Keratinocyte (primary cell): Measurements from ENCODE around the gene BMP7. TPM values are rescaled to one million over a fixed set of nuclear protein-coding genes. Genes with fewer than 3 reads are reported as not detected.

Source experiments
- DNase-seq: peaks from one replicate; pipeline ENCODE4 v3.0.0-alpha.2; 2011; ENCODE audit warnings: low read depth, missing footprints, low spot score
- FAIRE-seq: peaks from 2 replicates; lab custom pipeline; 2011; peaks lifted over from hg19 to GRCh38; lab: Jason Lieb, UNC
- H2AFZ ChIP-seq: 2 replicates; pipeline ENCODE4 v1.6.0; 2012; ENCODE audit warnings: low read length, control low read depth, inconsistent platforms; ENCODE audit not compliant: control insufficient read depth
- H3K27ac ChIP-seq: 2 replicates; pipeline ENCODE4 v1.5.1; 2011; ENCODE audit warnings: low read length; ENCODE audit not compliant: control insufficient read depth, insufficient read depth
- H3K27me3 ChIP-seq: 3 replicates; pipeline ENCODE4 v1.6.0; 2011; ENCODE audit warnings: low read length; ENCODE audit not compliant: control insufficient read depth, insufficient read depth; ENCODE audit errors: extremely low read depth
- H3K36me3 ChIP-seq, 2 experiments: 2 replicates in 1 of 2; 3 replicates in 1 of 2; pipeline ENCODE4 v1.5.1; 2011; ENCODE audit warnings: low read length in 2 of 2, mild to moderate bottlenecking in 1 of 2; ENCODE audit not compliant: control insufficient read depth in 2 of 2, insufficient read depth in 2 of 2; ENCODE audit errors: extremely low read depth in 1 of 2
- H3K4me1 ChIP-seq: 3 replicates; pipeline ENCODE4 v1.5.1; 2011; ENCODE audit warnings: low read length; ENCODE audit not compliant: control insufficient read depth, insufficient read depth; ENCODE audit errors: extremely low read depth
- H3K4me2 ChIP-seq: 3 replicates; pipeline ENCODE4 v1.6.0; 2011; ENCODE audit warnings: low read depth, low read length; ENCODE audit not compliant: control insufficient read depth, insufficient read depth; ENCODE audit errors: extremely low read depth
- H3K4me3 ChIP-seq, 3 experiments: fragments of 200-600 bp in 1 of 3; sonication (generic) in 1 of 3; 2 replicates in 2 of 3; 3 replicates in 1 of 3; pipeline ENCODE4 v1.5.1; 2011 to 2016; ENCODE audit warnings: low read length in 3 of 3, mild to moderate bottlenecking in 3 of 3, control low read depth in 2 of 3, inconsistent platforms in 1 of 3, low read depth in 1 of 3, mixed read lengths in 1 of 3, mixed run types in 1 of 3, moderate library complexity in 1 of 3; ENCODE audit not compliant: control insufficient read depth in 2 of 3, insufficient read depth in 2 of 3; ENCODE audit errors: extremely low read depth in 1 of 3
- H3K79me2 ChIP-seq: 2 replicates; pipeline ENCODE4 v1.6.0; 2012; ENCODE audit warnings: low read length; ENCODE audit not compliant: control insufficient read depth, insufficient read depth
- H3K9ac ChIP-seq: 3 replicates; pipeline ENCODE4 v1.6.0; 2011; ENCODE audit warnings: low read length; ENCODE audit not compliant: control insufficient read depth, insufficient read depth; ENCODE audit errors: extremely low read depth
- H3K9me1 ChIP-seq: 3 replicates; pipeline ENCODE4 v1.6.0; 2011; ENCODE audit warnings: low read length; ENCODE audit not compliant: control insufficient read depth, insufficient read depth; ENCODE audit errors: extremely low read depth
- H3K9me3 ChIP-seq: 2 replicates; pipeline ENCODE4 v1.5.1; 2012; ENCODE audit warnings: low read depth, low read length; ENCODE audit not compliant: control insufficient read depth
- H4K20me1 ChIP-seq: 3 replicates; pipeline ENCODE4 v1.6.0; 2011; ENCODE audit warnings: low read length; ENCODE audit not compliant: control insufficient read depth, insufficient read depth; ENCODE audit errors: extremely low read depth
- EZH2 ChIP-seq: IDR thresholded peaks from one replicate; pipeline ENCODE4 v1.6.1; 2012; ENCODE audit warnings: inconsistent platforms, mild to moderate bottlenecking, low read length, moderate library complexity
- dilution Hi-C: fragments of 300-500 bp; cut with MboI; formaldehyde crosslinking; loops from one replicate; pipeline ENCODE4 v1.7.0; 2020; ENCODE audit warnings: low sequenced_read_pairs; ENCODE audit not compliant: extremely low pct_ligation_motif_present
- polyA plus RNA-seq, 5 experiments: library from polyadenylated mRNA; depleted of rRNA in 3 of 5; stranded (reverse) in 3 of 5; stranded (forward) in 1 of 5; unstranded in 1 of 5; fragments of >200 nt; gene quantifications; 1 replicate in 1 of 5; 2 replicates in 3 of 5; 3 replicates in 1 of 5; pipeline versions ENCODE4 v1.2.1 to v1.2.3, GENCODE V29; 2011 to 2012; ENCODE audit warnings: missing spikeins in 2 of 5, low read depth in 1 of 5, low replicate concordance in 1 of 5
- TF ChIP-seq, protein P1 (sequence below), 3 experiments: IDR thresholded peaks in 1 of 3; conservative IDR thresholded peaks in 1 of 3; optimal IDR thresholded peaks in 1 of 3; 2 replicates in 2 of 3; 3 replicates in 1 of 3; pipeline versions ENCODE3 to v1.5.1; 2011; ENCODE audit warnings: low read length in 3 of 3, mild to moderate bottlenecking in 3 of 3, moderate library complexity in 2 of 3, control low read depth in 1 of 3, inconsistent platforms in 1 of 3; ENCODE audit not compliant: insufficient read depth in 2 of 3; ENCODE audit errors: extremely low read depth in 1 of 3

Gene BMP7
- polyA plus RNA-seq, 1 donor (not counting 4 experiments of a cell fraction or from before 2014, with no cell fraction given): 0.29 TPM

DNA sequence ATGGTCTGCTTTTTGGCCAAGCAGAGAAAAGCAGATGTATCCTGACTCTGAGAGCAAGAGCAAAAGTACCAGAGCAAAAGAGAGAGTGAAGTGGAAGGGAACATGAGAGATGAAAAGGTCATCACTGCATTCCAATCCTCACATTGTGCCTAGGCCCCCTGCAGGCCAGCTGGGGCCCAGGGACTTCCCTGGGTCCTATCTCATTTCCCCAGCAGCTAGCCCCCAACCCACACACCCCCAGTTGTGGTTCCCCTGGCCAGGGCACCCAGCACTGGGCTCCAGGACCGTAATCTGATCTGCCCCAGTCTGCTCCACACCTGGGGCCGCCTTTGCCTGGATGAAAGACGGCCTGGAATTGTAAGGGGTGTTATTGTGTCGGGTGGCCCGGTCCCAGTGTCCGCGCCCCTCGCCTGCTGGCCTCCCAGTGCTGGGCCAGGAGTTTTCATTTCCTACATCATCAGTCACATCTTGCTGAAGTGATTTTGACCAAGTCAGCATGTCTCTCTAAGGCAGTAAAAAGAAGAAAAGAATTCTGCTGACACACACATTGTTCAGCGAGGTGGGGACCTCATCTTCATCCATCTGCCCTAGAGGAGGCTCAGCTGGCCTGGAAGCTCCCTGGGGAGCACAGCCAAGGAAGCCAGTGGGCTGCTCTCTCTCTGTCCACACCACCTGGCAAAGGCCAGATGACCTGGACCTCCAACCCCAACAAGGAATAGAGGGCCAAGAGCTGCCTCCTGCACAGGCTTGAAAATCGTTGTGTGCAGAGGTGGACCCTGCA lies 4.0 kb upstream of the BMP7 start:
- dilution Hi-C loops: no loop called here

DNA sequence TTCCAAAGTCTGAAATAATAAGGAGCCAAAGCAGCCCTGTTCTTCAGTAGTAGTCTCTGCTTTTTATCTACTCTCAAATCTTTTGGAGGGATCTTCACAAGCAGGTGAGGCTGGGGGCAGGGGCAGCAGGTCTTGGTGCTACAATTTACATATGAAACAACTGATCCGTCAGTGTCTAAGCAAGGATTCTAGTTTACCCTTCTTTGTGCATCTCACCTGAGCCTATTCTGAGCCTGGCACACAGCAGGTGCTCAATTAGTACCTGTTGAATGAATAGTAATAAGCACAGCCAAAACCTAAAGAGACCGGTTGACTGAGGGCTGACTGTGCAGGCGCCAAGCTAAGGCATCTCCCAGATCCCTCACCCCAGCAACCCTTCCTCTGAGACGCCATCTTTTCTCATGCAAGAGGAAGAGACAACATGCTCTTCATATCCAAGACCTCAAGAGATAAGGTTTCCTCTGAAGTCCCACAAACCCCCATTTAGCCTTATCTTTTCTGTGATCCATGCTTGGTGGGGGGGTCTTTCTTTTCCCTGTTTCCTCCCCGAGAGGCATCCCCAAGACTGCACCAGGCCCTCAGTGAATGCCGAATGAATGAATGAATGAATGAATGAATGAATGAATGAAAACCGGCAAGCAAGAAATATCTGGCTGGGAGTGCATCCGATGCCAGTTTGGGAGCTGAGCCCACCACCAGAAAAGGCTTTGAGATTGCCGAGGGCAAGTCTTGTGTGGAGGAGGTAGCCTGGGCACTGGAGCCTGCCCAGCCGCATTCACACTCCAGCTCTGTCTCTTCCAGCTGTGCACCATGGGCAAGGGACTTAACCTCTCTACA lies 2.9 kb upstream of the BMP7 start:
- Histone ChIP-seq H3K79me2 (no peaks in the 10 kb centered on the region), H3K9me1 (no peaks in the 10 kb centered on the region), H3K4me1 (no peaks in the 10 kb centered on the region), H3K4me2 (no peak overlapping the region), H2AFZ (no peak overlapping the region), H3K9ac (no peak overlapping the region), H3K4me3 (no peak overlapping the region), H4K20me1 (peaks cover 2% of the 10 kb centered on the region), H3K9me3 (no peaks in the 10 kb centered on the region), H3K27me3 (peaks cover 69% of the 10 kb centered on the region), H3K27ac (no peak overlapping the region), H3K36me3 (no peaks in the 10 kb centered on the region)
- DNase-seq: no peak
- dilution Hi-C loops: no loop called here
- TF ChIP-seq, protein P1, sequence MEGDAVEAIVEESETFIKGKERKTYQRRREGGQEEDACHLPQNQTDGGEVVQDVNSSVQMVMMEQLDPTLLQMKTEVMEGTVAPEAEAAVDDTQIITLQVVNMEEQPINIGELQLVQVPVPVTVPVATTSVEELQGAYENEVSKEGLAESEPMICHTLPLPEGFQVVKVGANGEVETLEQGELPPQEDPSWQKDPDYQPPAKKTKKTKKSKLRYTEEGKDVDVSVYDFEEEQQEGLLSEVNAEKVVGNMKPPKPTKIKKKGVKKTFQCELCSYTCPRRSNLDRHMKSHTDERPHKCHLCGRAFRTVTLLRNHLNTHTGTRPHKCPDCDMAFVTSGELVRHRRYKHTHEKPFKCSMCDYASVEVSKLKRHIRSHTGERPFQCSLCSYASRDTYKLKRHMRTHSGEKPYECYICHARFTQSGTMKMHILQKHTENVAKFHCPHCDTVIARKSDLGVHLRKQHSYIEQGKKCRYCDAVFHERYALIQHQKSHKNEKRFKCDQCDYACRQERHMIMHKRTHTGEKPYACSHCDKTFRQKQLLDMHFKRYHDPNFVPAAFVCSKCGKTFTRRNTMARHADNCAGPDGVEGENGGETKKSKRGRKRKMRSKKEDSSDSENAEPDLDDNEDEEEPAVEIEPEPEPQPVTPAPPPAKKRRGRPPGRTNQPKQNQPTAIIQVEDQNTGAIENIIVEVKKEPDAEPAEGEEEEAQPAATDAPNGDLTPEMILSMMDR (optimal IDR thresholded peaks at IDR 0.05 in 1 of 3, IDR thresholded peaks at IDR 0.05 in 1 of 3, conservative IDR thresholded peaks at IDR 0.05 in 1 of 3; ENCODE audit: extremely low read depth in 1 of 3, insufficient read depth in 2 of 3, low read length in 3 of 3): no peak
- no peak for TF ChIP-seq EZH2
- no peak for FAIRE-seq

More for the DNA sequence above, 4.0 kb upstream of the BMP7 start:
- TF ChIP-seq, protein P1 (optimal IDR thresholded peaks at IDR 0.05 in 1 of 3, IDR thresholded peaks at IDR 0.05 in 1 of 3, conservative IDR thresholded peaks at IDR 0.05 in 1 of 3; ENCODE audit: extremely low read depth in 1 of 3, insufficient read depth in 2 of 3, low read length in 3 of 3): no peak
- TF ChIP-seq EZH2: no peak
- Histone ChIP-seq H3K4me3 (no peak overlapping the region), H2AFZ (no peak overlapping the region), H3K4me2 (no peak overlapping the region), H3K27ac (no peak overlapping the region), H3K9me3 (no peaks in the 10 kb centered on the region), H3K79me2 (no peaks in the 10 kb centered on the region), H4K20me1 (peaks cover 2% of the 10 kb centered on the region), H3K9me1 (no peaks in the 10 kb centered on the region), H3K27me3 (peaks cover 64% of the 10 kb centered on the region), H3K36me3 (no peaks in the 10 kb centered on the region), H3K4me1 (no peaks in the 10 kb centered on the region), H3K9ac (no peak overlapping the region)
- FAIRE-seq (no peak), DNase-seq (no peak)
